ENCODE data around the gene WNK1. TPM values are rescaled to one million over a fixed set of nuclear protein-coding genes. Genes with fewer than 3 reads are reported as not detected.

Gene WNK1
- total RNA-seq, 1 donor from 2014 or later = 57.7 TPM

GRCh38 chr12:916240-916639 is 163.9 kb downstream of the WNK1 start:
- DNase-seq (ENCODE audit: low read depth) (no peak), FAIRE-seq (no peak)
- H3K36me3 ChIP-seq (ENCODE audit: control insufficient read depth, insufficient read depth, low read length) = peaks cover 18% of the 10 kb centered on the region

GRCh38 chr12:916712-917445 is 164.5 kb downstream of the WNK1 start:
- H3K27me3 ChIP-seq (ENCODE audit: control insufficient read depth, insufficient read depth, low read length) = no peaks in the 10 kb centered on the region
- DNase-seq (ENCODE audit: low read depth) (no peak), FAIRE-seq (no peak)
- no peak overlapping the region for H3K4me3 ChIP-seq (ENCODE audit: low read depth, low read length)
- peaks cover 18% of the 10 kb centered on the region for H3K36me3 ChIP-seq (ENCODE audit: control insufficient read depth, insufficient read depth, low read length)
- TF ChIP-seq CTCF (IDR thresholded peaks at IDR 0.05; ENCODE audit: insufficient read depth, low read length, severe bottlenecking) = no peak

More at GRCh38 chr12:916240-916639, 163.9 kb downstream of the WNK1 start:
- TF ChIP-seq CTCF (IDR thresholded peaks at IDR 0.05; ENCODE audit: insufficient read depth, low read length, severe bottlenecking) = no peak
- H3K27me3 ChIP-seq (ENCODE audit: control insufficient read depth, insufficient read depth, low read length) = no peaks in the 10 kb centered on the region
- H3K4me3 ChIP-seq (ENCODE audit: low read depth, low read length) = no peak overlapping the region

GRCh38 chr12:920676-921075 is 168.3 kb downstream of the WNK1 start:
- FAIRE-seq = no peak
- peak; percentile 72 for DNase-seq (ENCODE audit: low read depth)
- H3K36me3 ChIP-seq (ENCODE audit: control insufficient read depth, insufficient read depth, low read length) = peaks cover 12% of the 10 kb centered on the region

GRCh38 chr12:922285-922684 is 169.9 kb downstream of the WNK1 start:
- no peak for TF ChIP-seq CTCF (IDR thresholded peaks at IDR 0.05; ENCODE audit: insufficient read depth, low read length, severe bottlenecking)
- H3K36me3 ChIP-seq (ENCODE audit: control insufficient read depth, insufficient read depth, low read length) = peaks cover 18% of the 10 kb centered on the region
- H3K4me3 ChIP-seq (ENCODE audit: low read depth, low read length) = no peak overlapping the region
- FAIRE-seq (no peak), DNase-seq (ENCODE audit: low read depth) (no peak)
- no peaks in the 10 kb centered on the region for H3K27me3 ChIP-seq (ENCODE audit: control insufficient read depth, insufficient read depth, low read length)

More at GRCh38 chr12:920676-921075, 168.3 kb downstream of the WNK1 start:
- no peaks in the 10 kb centered on the region for H3K27me3 ChIP-seq (ENCODE audit: control insufficient read depth, insufficient read depth, low read length)
- H3K4me3 ChIP-seq (ENCODE audit: low read depth, low read length) = no peak overlapping the region
- TF ChIP-seq CTCF (IDR thresholded peaks at IDR 0.05; ENCODE audit: insufficient read depth, low read length, severe bottlenecking) = no peak

- FAIRE-seq = no peak
- Histone ChIP-seq H3K36me3 (ENCODE audit: control insufficient read depth, insufficient read depth, low read length) (peaks cover 30% of the 10 kb centered on the region), H3K4me3 (ENCODE audit: low read depth, low read length) (no peak overlapping the region), H3K27me3 (ENCODE audit: control insufficient read depth, insufficient read depth, low read length) (no peaks in the 10 kb centered on the region)
- no peak for DNase-seq (ENCODE audit: low read depth)
- no peak for TF ChIP-seq CTCF (IDR thresholded peaks at IDR 0.05; ENCODE audit: insufficient read depth, low read length, severe bottlenecking)
These were observed 174.3 kb downstream of the WNK1 start for GRCh38 chr12:926641-927040.

- FAIRE-seq = no peak
- no peak for DNase-seq (ENCODE audit: low read depth)
- Histone ChIP-seq H3K27me3 (ENCODE audit: control insufficient read depth, insufficient read depth, low read length) (no peaks in the 10 kb centered on the region), H3K36me3 (ENCODE audit: control insufficient read depth, insufficient read depth, low read length) (peaks cover 24% of the 10 kb centered on the region), H3K4me3 (ENCODE audit: low read depth, low read length) (no peak overlapping the region)
- TF ChIP-seq CTCF (IDR thresholded peaks at IDR 0.05; ENCODE audit: insufficient read depth, low read length, severe bottlenecking) = no peak
These were observed 178.7 kb downstream of the WNK1 start for GRCh38 chr12:931060-931459.
